Endothelial cell of umbilical vein (primary cell): Measurements from ENCODE around the gene UBE2E2. TPM values are rescaled to one million over a fixed set of nuclear protein-coding genes. Genes with fewer than 3 reads are reported as not detected.

Experiments
- BruUV-seq: library from RNA; stranded (reverse); fragments of 400-500 nt; replicated peaks from 2 replicates; lab custom pipeline; 2021; lab: Mats Ljungman, UMichigan
- CTCF ChIA-PET: fragments of 300-600, 350-600 bp; sonication (Branson Sonifier 250); formaldehyde crosslinking; loops from one replicate; lab custom pipeline; 2021; ENCODE audit warnings: antibody characterized with exemption, inconsistent platforms; lab: Charles Lee
- POLR2A ChIA-PET: fragments of 300-600, 350-600 bp; sonication (Branson Sonifier 250); formaldehyde crosslinking; loops from one replicate; lab custom pipeline; 2021; ENCODE audit warnings: antibody characterized with exemption, inconsistent platforms; lab: Charles Lee
- DNase-seq: peaks from one replicate; pipeline ENCODE4 v3.0.0-alpha.2; 2011; ENCODE audit warnings: low read depth, low spot score
- FAIRE-seq: peaks from 2 replicates; lab custom pipeline; 2011; peaks lifted over from hg19 to GRCh38; lab: Jason Lieb, UNC
- H2AFZ ChIP-seq: 2 replicates; pipeline ENCODE4 v1.6.0; 2012; ENCODE audit warnings: low read depth, low read length, control low read depth, inconsistent platforms
- H3K27ac ChIP-seq: 2 replicates; pipeline ENCODE4 v1.5.1; 2011; ENCODE audit warnings: low read depth, mild to moderate bottlenecking, control low read depth, low read length, moderate library complexity; ENCODE audit not compliant: insufficient read depth
- H3K27me3 ChIP-seq, 2 experiments: 2 replicates each; pipeline versions ENCODE4 v1.6.0 to v1.6.1; 2011; ENCODE audit warnings: low read length in 2 of 2, mixed read lengths in 1 of 2; ENCODE audit not compliant: control insufficient read depth in 2 of 2, insufficient read depth in 2 of 2
- H3K36me3 ChIP-seq, 2 experiments: 2 replicates in 1 of 2; 3 replicates in 1 of 2; pipeline ENCODE4 v1.5.1; 2011; ENCODE audit warnings: low read length in 2 of 2, mild to moderate bottlenecking in 1 of 2, moderate library complexity in 1 of 2; ENCODE audit not compliant: control insufficient read depth in 2 of 2, insufficient read depth in 2 of 2; ENCODE audit errors: extremely low read depth in 1 of 2
- H3K4me1 ChIP-seq: 3 replicates; pipeline ENCODE4 v1.5.1; 2011; ENCODE audit warnings: mild to moderate bottlenecking, low read length; ENCODE audit not compliant: control insufficient read depth, insufficient read depth; ENCODE audit errors: extremely low read depth
- H3K4me2 ChIP-seq: 2 replicates; pipeline ENCODE4 v1.6.1; 2011; ENCODE audit warnings: low read length, control low read depth, mixed read lengths; ENCODE audit not compliant: insufficient read depth
- H3K4me3 ChIP-seq, 3 experiments: fragments of 200-600 bp in 1 of 3; sonication (generic), shearing (Covaris generic) in 1 of 3; replicated peaks in 1 of 3; 2 replicates each; pipeline ENCODE4 v1.5.1; 2011 to 2016; ENCODE audit warnings: control low read depth in 3 of 3, low read length in 3 of 3, mild to moderate bottlenecking in 2 of 3, inconsistent platforms in 1 of 3, low read depth in 1 of 3, moderate library complexity in 1 of 3; ENCODE audit not compliant: insufficient read depth in 1 of 3
- H3K79me2 ChIP-seq: 2 replicates; pipeline ENCODE4 v1.6.0; 2012; ENCODE audit warnings: low read length, inconsistent platforms; ENCODE audit not compliant: control insufficient read depth, insufficient read depth
- H3K9ac ChIP-seq: replicated peaks from 2 replicates; pipeline ENCODE3; 2011; ENCODE audit warnings: low read length, control low read depth; ENCODE audit not compliant: insufficient read depth; ENCODE audit errors: extremely low read depth
- H3K9me1 ChIP-seq: replicated peaks from 3 replicates; pipeline ENCODE4 v1.6.0; 2011; ENCODE audit warnings: mild to moderate bottlenecking, low read length; ENCODE audit not compliant: control insufficient read depth, insufficient read depth; ENCODE audit errors: extremely low read depth
- H3K9me3 ChIP-seq: replicated peaks from 2 replicates; pipeline ENCODE4 v1.5.1; 2012; ENCODE audit warnings: low read length, inconsistent platforms; ENCODE audit not compliant: control insufficient read depth, insufficient read depth
- H4K20me1 ChIP-seq: replicated peaks from 2 replicates; pipeline ENCODE3; 2011; ENCODE audit warnings: mild to moderate bottlenecking, low read length; ENCODE audit not compliant: control insufficient read depth, insufficient read depth; ENCODE audit errors: extremely low read depth
- CTCF ChIP-seq, 2 donors: IDR thresholded peaks; 1 replicate in 1 of 2; 2 replicates in 1 of 2; pipeline ENCODE4 v1.5.1; 2011; ENCODE audit warnings: low read length in 2 of 2, mild to moderate bottlenecking in 2 of 2, moderate library complexity in 2 of 2, control low read depth in 1 of 2, inconsistent platforms in 1 of 2, low read depth in 1 of 2; ENCODE audit not compliant: insufficient read depth in 1 of 2; ENCODE audit errors: extremely low read depth in 1 of 2
- EZH2 ChIP-seq: IDR thresholded peaks from 2 replicates; pipeline ENCODE4 v1.6.1; 2012; ENCODE audit warnings: borderline replicate concordance, low read depth, mild to moderate bottlenecking, moderate library complexity, low read length, inconsistent platforms; ENCODE audit not compliant: severe bottlenecking
- FOS ChIP-seq: IDR thresholded peaks from 2 replicates; pipeline ENCODE4 v1.6.1; 2011; ENCODE audit warnings: mild to moderate bottlenecking, low read length, moderate library complexity, borderline replicate concordance; ENCODE audit not compliant: insufficient read depth
- GATA2 ChIP-seq: IDR thresholded peaks from 2 replicates; pipeline ENCODE4 v1.7.0; 2011; ENCODE audit warnings: low read depth, mild to moderate bottlenecking, moderate library complexity, mixed read lengths, low read length; ENCODE audit not compliant: insufficient read length, insufficient read depth
- JUN ChIP-seq: IDR thresholded peaks from 2 replicates; pipeline ENCODE4 v1.6.1; 2011; ENCODE audit warnings: borderline replicate concordance, low read depth; ENCODE audit not compliant: insufficient read length, insufficient read depth
- MAX ChIP-seq: IDR thresholded peaks from 2 replicates; pipeline ENCODE4 v1.6.1; 2011; ENCODE audit not compliant: insufficient read depth, insufficient read length
- MYC ChIP-seq: IDR thresholded peaks from one replicate; pipeline ENCODE4 v1.6.1; 2011; ENCODE audit warnings: mild to moderate bottlenecking, low read depth, low read length
- POLR2A ChIP-seq: IDR thresholded peaks from 2 replicates; pipeline ENCODE4 v1.6.1; 2012; ENCODE audit warnings: low read depth, mild to moderate bottlenecking, control low read depth, low read length
- POLR2AphosphoS5 ChIP-seq: IDR thresholded peaks from 2 replicates; pipeline ENCODE4 v1.6.1; 2012; ENCODE audit warnings: low read depth, mild to moderate bottlenecking, control low read depth, low read length, moderate library complexity; ENCODE audit not compliant: insufficient read depth
- dilution Hi-C: fragments of 300-500 bp; cut with MboI; formaldehyde crosslinking; loops from one replicate; pipeline ENCODE4 v1.15.0; 2019; ENCODE audit warnings: low sequenced_read_pairs; ENCODE audit not compliant: extremely low pct_ligation_motif_present
- intact Hi-C: fragments of 100-400 bp; cut with micrococcal nuclease; formaldehyde crosslinking; loops from one replicate; pipeline ENCODE4 v1.10.0; 2022
- polyA plus RNA-seq, 4 experiments: library from polyadenylated mRNA; depleted of rRNA in 3 of 4; stranded (reverse) in 3 of 4; unstranded in 1 of 4; fragments of >200 nt; gene quantifications; 2 replicates each; pipeline versions ENCODE4 v1.2.1 to v1.2.3, GENCODE V29; 2011 to 2012; ENCODE audit warnings: missing spikeins in 1 of 4
- total RNA-seq: library from RNA; stranded (reverse); gene quantifications from 2 replicates; pipeline ENCODE4 v1.2.3, GENCODE V29; 2021

The UBE2E2 gene
- total and polyA plus RNA-seq, 2 donors (not counting 3 experiments of a cell fraction or from before 2014, with no cell fraction given), result 37.0 to 45.4 TPM

GRCh38 chr3:23275814-23276213, 72.7 kb downstream of the UBE2E2 start:
- TF ChIP-seq JUN, result no peak
- H3K9me3 ChIP-seq, result no peaks in the 10 kb centered on the region
- no peaks in the 10 kb centered on the region for H3K36me3 ChIP-seq
- H3K9me1 ChIP-seq, result no peaks in the 10 kb centered on the region
- no TSS peak for BruUV-seq
- no peaks in the 10 kb centered on the region for H3K79me2 ChIP-seq
- H3K4me2 ChIP-seq, result no peak overlapping the region
- H4K20me1 ChIP-seq, result peaks cover 4% of the 10 kb centered on the region
- H3K27ac ChIP-seq, result no peak overlapping the region
- no peak overlapping the region for H3K9ac ChIP-seq
- H3K4me3 ChIP-seq, result no peak overlapping the region
- H3K27me3 ChIP-seq, result no peaks in the 10 kb centered on the region
- CTCF ChIA-PET, result no interaction called here
- DNase-seq (no peak), FAIRE-seq (no peak)
- peaks cover 4% of the 10 kb centered on the region for H3K4me1 ChIP-seq
- POLR2A ChIA-PET, result no interaction called here
- H2AFZ ChIP-seq, result no peak overlapping the region
- intact Hi-C loops, result no loop called here
- dilution Hi-C loops, result no loop called here

DNA sequence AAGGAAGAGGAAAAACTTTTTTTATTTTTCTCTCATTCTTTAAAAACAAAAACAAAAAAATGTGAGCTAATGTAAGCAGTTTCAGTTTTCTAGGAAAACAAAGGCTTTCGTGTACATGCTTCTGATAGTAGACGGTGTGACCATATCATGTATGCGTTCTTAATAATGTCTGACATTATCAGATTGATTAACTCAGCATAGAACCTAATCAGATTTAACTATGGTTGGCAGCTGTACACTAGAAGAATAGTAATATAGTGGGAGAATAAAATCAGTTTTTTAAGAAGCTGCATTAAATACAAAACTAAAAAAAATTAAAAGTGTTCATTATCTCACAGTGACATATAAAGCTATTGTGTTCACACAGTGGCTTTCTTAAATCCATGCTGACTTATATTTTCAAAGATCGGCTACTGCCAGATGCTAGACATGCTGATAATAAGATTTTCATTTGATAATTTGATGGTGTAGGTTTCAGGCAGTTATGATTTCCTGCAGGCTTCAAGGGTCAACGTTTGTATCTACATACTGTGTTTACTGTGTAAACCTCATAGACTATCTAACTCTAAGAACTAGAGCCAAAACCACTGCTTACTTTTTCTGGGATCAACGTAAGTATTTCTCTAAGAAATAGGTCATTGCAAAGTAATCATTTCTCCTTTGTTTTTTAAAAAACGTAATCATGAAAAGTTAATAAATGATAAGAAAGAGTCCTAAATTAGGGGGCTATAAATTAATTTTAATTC, 74.0 kb downstream of the UBE2E2 start:
- ChIA-PET POLR2A (no interaction called here), CTCF (no interaction called here)
- no peak for DNase-seq
- Histone ChIP-seq H4K20me1 (peaks cover 4% of the 10 kb centered on the region), H3K9ac (no peak overlapping the region), H3K9me3 (no peaks in the 10 kb centered on the region), H3K9me1 (no peaks in the 10 kb centered on the region), H3K4me2 (no peak overlapping the region), H3K36me3 (no peaks in the 10 kb centered on the region), H2AFZ (no peak overlapping the region), H3K4me3 (no peak overlapping the region), H3K4me1 (peaks cover 4% of the 10 kb centered on the region), H3K79me2 (no peaks in the 10 kb centered on the region), H3K27ac (no peak overlapping the region), H3K27me3 (no peaks in the 10 kb centered on the region)
- no TSS peak for BruUV-seq
- dilution Hi-C loops, result no loop called here
- no peak for TF ChIP-seq POLR2A
- no peak for TF ChIP-seq GATA2
- no peak for TF ChIP-seq MAX
- no peak for TF ChIP-seq CTCF (IDR thresholded peaks at IDR 0.05; ENCODE audit: extremely low read depth in 1 of 2, insufficient read depth in 1 of 2, low read depth in 1 of 2, low read length in 2 of 2)
- no peak for TF ChIP-seq JUN
- no peak for TF ChIP-seq EZH2
- TF ChIP-seq FOS, result no peak
- no peak for TF ChIP-seq MYC
- no peak for TF ChIP-seq POLR2AphosphoS5
- no peak for FAIRE-seq
- intact Hi-C loops, result no loop called here
